Endometrium (tissue), 2 donors: Measurements from ENCODE around the gene MBNL1.
"Not testable (repeated sequence)": the region's sequence is repeated elsewhere in the genome, so short reads cannot be mapped to it uniquely, and the experiment has no call there.

Source experiments
- FAIRE-seq: peaks from 2 replicates; lab custom pipeline; 2012; peaks lifted over from hg19 to GRCh38; lab: Jason Lieb, UNC
- donor health status: control.
- donor health status: control.

Gene MBNL1

GRCh38 chr3:152379415-152380042 is 110.8 kb downstream of the MBNL1 start:
- FAIRE-seq, result no peak

GRCh38 chr3:152380043-152380442 is 111.3 kb downstream of the MBNL1 start:
- FAIRE-seq, result no peak

GRCh38 chr3:152381881-152382295 is 113.2 kb downstream of the MBNL1 start:
- no peak for FAIRE-seq

GRCh38 chr3:152382312-152383135 is 113.8 kb downstream of the MBNL1 start:
- FAIRE-seq, result no peak

- no peak for FAIRE-seq
Measured at GRCh38 chr3:152383136-152383606, 114.4 kb downstream of the MBNL1 start.

GRCh38 chr3:152384412-152384811 is 115.7 kb downstream of the MBNL1 start:
- no peak for FAIRE-seq

- peak; percentile 90 for FAIRE-seq
Measured at GRCh38 chr3:152385761-152386160, 117.0 kb downstream of the MBNL1 start.

GRCh38 chr3:152386208-152386607 is 117.5 kb downstream of the MBNL1 start:
- FAIRE-seq, result no peak

GRCh38 chr3:152388631-152389030 is 119.9 kb downstream of the MBNL1 start:
- no peak for FAIRE-seq

GRCh38 chr3:152389316-152389934 is 120.7 kb downstream of the MBNL1 start:
- no peak for FAIRE-seq

GRCh38 chr3:152390647-152391046 is 121.9 kb downstream of the MBNL1 start:
- FAIRE-seq, result no peak

GRCh38 chr3:152391671-152392070 is 122.9 kb downstream of the MBNL1 start:
- no peak for FAIRE-seq

GRCh38 chr3:152392272-152392880 is 123.6 kb downstream of the MBNL1 start:
- peak; percentile 54 for FAIRE-seq

GRCh38 chr3:152394246-152394645 is 125.5 kb downstream of the MBNL1 start:
- FAIRE-seq, result no peak

GRCh38 chr3:152395764-152396163 is 127.0 kb downstream of the MBNL1 start:
- FAIRE-seq, result no peak

- no peak for FAIRE-seq
Measured at GRCh38 chr3:152396867-152397266, 128.1 kb downstream of the MBNL1 start.

GRCh38 chr3:152397348-152397747 is 128.6 kb downstream of the MBNL1 start:
- not testable (repeated sequence) for FAIRE-seq

GRCh38 chr3:152398495-152398894 is 129.8 kb downstream of the MBNL1 start:
- no peak for FAIRE-seq

GRCh38 chr3:152399374-152399773 is 130.6 kb downstream of the MBNL1 start:
- no peak for FAIRE-seq

- FAIRE-seq, result no peak
Measured at GRCh38 chr3:152400887-152401286, 132.2 kb downstream of the MBNL1 start.

GRCh38 chr3:152402695-152403451 is 134.1 kb downstream of the MBNL1 start:
- no peak for FAIRE-seq

GRCh38 chr3:152403632-152404066 is 134.9 kb downstream of the MBNL1 start:
- no peak for FAIRE-seq
